Spleen (tissue), 7 donors: ENCODE measurements around the gene ZNF263.

Experiments used
- POLR2A ChIP-seq, 3 donors: fragments of 450-650 bp; IDR thresholded peaks; one replicate each; pipeline ENCODE4 v1.5.1; 2017; ENCODE audit warnings: antibody characterized with exemption in 3 of 3, mild to moderate bottlenecking in 1 of 3
- POLR2AphosphoS5 ChIP-seq, 3 donors: sonication (generic); formaldehyde crosslinking; IDR thresholded peaks; one replicate each; pipeline ENCODE4 v1.5.1; 2017; ENCODE audit warnings: antibody characterized with exemption in 3 of 3
- TF ChIP-seq, protein P1 (sequence below), 11 experiments: fragments of 200-600 bp in 7 of 11; fragments of 450-650 bp in 4 of 11; sonication (generic) in 4 of 11; IDR thresholded peaks in 8 of 11; conservative IDR thresholded peaks in 3 of 11; 1 replicate in 7 of 11; 2 replicates in 4 of 11; pipeline versions ENCODE4 v1.4.0 to v1.8.0; 2016 to 2021; ENCODE audit warnings: antibody characterized with exemption in 11 of 11, inconsistent platforms in 4 of 11, mild to moderate bottlenecking in 1 of 11
- donor health status: DM: no; HTN: no; CAD: no; lungs with moderate emphysema.
- donor health status: DM: no; HTN: no; CAD: no.
- donor health status: DM: no; HTN: no; CAD: no.

DNA sequence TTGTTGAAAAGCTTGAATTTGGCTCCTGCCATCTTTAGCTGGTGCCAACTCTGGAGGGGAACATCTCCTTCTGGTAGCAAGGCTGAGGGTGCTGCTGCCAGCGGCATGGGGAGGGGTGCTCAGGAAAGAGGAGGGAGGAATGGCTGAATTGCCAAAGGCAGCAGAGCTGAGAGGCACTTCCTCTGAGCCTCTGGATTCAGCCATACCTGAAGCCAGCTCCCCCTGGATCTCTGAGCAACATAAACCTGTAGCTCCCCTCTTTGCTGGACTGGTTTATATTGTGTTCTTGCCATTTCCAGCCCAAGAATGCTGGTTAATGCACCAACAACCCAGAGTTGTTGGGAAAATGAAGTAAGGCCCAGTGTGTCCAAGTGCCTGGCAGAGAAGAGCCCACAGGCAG lies 34.3 kb upstream of the ZNF263 start:
- TF ChIP-seq, protein P1, sequence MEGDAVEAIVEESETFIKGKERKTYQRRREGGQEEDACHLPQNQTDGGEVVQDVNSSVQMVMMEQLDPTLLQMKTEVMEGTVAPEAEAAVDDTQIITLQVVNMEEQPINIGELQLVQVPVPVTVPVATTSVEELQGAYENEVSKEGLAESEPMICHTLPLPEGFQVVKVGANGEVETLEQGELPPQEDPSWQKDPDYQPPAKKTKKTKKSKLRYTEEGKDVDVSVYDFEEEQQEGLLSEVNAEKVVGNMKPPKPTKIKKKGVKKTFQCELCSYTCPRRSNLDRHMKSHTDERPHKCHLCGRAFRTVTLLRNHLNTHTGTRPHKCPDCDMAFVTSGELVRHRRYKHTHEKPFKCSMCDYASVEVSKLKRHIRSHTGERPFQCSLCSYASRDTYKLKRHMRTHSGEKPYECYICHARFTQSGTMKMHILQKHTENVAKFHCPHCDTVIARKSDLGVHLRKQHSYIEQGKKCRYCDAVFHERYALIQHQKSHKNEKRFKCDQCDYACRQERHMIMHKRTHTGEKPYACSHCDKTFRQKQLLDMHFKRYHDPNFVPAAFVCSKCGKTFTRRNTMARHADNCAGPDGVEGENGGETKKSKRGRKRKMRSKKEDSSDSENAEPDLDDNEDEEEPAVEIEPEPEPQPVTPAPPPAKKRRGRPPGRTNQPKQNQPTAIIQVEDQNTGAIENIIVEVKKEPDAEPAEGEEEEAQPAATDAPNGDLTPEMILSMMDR (IDR thresholded peaks at IDR 0.05 in 8 of 11, conservative IDR thresholded peaks at IDR 0.05 in 3 of 11) = no peak
- TF ChIP-seq POLR2A (IDR thresholded peaks at IDR 0.05) (no peak), POLR2AphosphoS5 (IDR thresholded peaks at IDR 0.05) (no peak)
